Measurements from ENCODE around the gene SPRY4.

DNA sequence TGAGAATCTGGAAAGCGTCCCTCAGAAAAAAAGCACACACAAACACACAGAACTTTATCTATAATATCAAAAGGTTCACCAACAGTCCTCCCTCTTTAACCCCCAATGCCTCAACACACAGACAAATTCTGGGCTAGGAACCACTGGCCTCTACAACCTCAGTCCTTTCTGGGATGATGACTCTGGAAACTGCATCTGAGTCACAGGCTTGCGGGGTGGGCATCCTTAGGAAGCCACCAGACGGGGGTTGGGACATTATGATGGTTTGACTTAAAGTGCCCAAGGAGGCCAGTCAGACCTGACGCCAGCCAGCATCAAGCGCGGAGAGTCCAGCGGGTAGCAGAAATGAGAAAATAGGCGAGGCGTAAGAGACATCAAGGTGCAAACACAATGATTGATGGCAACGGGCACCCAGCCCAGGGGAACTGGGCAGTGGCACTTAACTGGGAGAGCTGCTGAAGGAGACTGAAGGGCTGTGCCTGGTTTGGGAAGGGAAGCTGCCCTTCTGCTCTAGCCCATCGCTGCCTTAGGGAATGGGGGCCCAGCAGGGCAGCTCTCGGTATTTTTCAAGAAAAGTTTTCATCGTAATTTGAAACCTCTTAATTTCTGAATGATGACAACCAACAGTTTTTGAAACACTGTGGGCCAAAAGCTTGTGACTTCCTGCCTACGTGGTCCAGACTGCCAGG lies 20.7 kb downstream of the SPRY4 start:
- TF ChIP-seq POLR2AphosphoS5 (IDR thresholded peaks at IDR 0.05; ENCODE audit: low read depth) (no peak), GABPA (IDR thresholded peaks at IDR 0.05; ENCODE audit: low read depth) (no peak)
- TF ChIP-seq, protein P1, sequence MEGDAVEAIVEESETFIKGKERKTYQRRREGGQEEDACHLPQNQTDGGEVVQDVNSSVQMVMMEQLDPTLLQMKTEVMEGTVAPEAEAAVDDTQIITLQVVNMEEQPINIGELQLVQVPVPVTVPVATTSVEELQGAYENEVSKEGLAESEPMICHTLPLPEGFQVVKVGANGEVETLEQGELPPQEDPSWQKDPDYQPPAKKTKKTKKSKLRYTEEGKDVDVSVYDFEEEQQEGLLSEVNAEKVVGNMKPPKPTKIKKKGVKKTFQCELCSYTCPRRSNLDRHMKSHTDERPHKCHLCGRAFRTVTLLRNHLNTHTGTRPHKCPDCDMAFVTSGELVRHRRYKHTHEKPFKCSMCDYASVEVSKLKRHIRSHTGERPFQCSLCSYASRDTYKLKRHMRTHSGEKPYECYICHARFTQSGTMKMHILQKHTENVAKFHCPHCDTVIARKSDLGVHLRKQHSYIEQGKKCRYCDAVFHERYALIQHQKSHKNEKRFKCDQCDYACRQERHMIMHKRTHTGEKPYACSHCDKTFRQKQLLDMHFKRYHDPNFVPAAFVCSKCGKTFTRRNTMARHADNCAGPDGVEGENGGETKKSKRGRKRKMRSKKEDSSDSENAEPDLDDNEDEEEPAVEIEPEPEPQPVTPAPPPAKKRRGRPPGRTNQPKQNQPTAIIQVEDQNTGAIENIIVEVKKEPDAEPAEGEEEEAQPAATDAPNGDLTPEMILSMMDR (IDR thresholded peaks at IDR 0.05; ENCODE audit: insufficient read depth, low read length) = no peak
- TF ChIP-seq, protein P2, sequence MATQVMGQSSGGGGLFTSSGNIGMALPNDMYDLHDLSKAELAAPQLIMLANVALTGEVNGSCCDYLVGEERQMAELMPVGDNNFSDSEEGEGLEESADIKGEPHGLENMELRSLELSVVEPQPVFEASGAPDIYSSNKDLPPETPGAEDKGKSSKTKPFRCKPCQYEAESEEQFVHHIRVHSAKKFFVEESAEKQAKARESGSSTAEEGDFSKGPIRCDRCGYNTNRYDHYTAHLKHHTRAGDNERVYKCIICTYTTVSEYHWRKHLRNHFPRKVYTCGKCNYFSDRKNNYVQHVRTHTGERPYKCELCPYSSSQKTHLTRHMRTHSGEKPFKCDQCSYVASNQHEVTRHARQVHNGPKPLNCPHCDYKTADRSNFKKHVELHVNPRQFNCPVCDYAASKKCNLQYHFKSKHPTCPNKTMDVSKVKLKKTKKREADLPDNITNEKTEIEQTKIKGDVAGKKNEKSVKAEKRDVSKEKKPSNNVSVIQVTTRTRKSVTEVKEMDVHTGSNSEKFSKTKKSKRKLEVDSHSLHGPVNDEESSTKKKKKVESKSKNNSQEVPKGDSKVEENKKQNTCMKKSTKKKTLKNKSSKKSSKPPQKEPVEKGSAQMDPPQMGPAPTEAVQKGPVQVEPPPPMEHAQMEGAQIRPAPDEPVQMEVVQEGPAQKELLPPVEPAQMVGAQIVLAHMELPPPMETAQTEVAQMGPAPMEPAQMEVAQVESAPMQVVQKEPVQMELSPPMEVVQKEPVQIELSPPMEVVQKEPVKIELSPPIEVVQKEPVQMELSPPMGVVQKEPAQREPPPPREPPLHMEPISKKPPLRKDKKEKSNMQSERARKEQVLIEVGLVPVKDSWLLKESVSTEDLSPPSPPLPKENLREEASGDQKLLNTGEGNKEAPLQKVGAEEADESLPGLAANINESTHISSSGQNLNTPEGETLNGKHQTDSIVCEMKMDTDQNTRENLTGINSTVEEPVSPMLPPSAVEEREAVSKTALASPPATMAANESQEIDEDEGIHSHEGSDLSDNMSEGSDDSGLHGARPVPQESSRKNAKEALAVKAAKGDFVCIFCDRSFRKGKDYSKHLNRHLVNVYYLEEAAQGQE (IDR thresholded peaks at IDR 0.05; ENCODE audit: insufficient replicate concordance, low read depth) = no peak
